GM13977 (cell line): ENCODE results near the gene MYBL2.

ENCODE experiments used
- DNase-seq: peaks from one replicate; pipeline ENCODE4 v3.0.0; 2012; ENCODE audit warnings: low spot score
- in situ Hi-C: fragments of 300-500 bp; cut with MboI; formaldehyde crosslinking; loops from one replicate; pipeline ENCODE4 v1.12.0; 2022; ENCODE audit warnings: low sequenced_read_pairs, low pct_unique_long_range_greater_than_20kb, mixed read lengths, inconsistent platforms; ENCODE audit not compliant: unreplicated experiment
- TF ChIP-seq, protein P1 (sequence below): IDR thresholded peaks from 2 replicates; pipeline ENCODE4 v1.5.1; 2012; ENCODE audit warnings: mild to moderate bottlenecking, control low read depth; ENCODE audit not compliant: insufficient read depth; ENCODE audit errors: extremely low read depth, missing control alignments

MYBL2 gene

DNA sequence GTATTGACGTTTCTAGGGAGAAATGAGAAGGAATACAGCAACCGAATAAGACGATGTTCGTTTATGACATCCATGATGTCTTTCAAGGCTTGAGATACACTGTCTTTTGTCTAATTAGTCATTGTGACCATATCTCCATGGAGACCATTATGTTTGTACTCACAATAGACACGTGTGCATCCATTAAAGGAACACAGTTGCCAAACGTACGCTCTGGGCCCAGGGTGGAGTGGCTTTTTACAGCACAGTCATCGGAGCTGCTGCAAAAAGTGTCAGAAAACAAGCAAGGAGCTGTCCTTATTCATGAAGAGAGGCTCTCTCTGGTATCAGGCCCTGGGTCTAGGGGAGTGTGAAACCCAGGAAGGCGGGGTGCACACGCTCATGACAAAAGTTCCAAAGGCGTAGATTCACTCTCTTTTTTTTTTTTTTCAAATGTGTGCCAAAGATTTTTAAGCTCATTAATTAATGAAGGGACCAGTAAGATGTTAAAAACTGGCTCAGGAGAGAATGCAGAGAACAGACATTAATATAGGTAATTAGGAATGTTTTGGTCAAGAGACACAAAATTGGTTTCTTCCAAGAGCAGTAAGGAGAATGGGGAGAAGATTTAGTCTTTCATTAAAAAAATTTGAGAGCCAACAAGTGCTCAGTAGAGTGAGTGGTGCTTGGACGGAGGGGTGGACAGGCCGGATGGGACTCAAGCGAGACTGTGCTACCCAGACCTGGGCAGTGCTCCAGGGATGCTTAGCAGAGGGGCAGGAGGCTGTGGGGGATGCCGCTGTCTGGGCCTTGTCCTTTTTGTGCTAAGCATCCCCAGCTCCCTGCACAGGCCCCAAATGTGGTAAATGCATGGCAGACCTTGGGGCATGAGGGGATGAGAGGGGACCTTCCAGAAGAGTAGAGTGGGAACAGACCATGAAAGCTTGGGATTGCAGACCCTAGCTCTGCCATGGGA, 94.7 kb downstream of the MYBL2 start:
- TF ChIP-seq, protein P1, sequence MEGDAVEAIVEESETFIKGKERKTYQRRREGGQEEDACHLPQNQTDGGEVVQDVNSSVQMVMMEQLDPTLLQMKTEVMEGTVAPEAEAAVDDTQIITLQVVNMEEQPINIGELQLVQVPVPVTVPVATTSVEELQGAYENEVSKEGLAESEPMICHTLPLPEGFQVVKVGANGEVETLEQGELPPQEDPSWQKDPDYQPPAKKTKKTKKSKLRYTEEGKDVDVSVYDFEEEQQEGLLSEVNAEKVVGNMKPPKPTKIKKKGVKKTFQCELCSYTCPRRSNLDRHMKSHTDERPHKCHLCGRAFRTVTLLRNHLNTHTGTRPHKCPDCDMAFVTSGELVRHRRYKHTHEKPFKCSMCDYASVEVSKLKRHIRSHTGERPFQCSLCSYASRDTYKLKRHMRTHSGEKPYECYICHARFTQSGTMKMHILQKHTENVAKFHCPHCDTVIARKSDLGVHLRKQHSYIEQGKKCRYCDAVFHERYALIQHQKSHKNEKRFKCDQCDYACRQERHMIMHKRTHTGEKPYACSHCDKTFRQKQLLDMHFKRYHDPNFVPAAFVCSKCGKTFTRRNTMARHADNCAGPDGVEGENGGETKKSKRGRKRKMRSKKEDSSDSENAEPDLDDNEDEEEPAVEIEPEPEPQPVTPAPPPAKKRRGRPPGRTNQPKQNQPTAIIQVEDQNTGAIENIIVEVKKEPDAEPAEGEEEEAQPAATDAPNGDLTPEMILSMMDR: no peak
- DNase-seq: no peak
- in situ Hi-C loops: no loop called here

DNA sequence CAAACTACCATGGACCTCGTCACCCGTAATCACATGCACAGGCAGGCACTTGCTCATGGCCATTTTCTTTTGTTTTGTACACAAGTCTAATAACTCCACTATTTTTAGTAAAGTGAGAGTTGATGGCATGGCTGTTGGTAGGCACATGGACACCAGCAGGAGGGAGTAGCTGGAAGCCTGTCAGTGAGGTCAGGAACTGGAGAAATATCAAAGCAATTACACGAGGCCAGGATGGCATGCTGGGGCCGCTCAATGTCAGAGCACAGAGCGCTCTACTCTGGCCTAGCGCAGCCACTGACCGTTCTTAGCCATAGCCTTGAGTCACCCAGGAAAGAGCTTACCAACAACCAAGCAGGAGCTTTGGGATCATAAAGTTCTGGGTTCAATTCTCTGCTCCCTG, 96.0 kb downstream of the MYBL2 start:
- in situ Hi-C loops: no loop called here
- TF ChIP-seq, protein P1: no peak
- no peak for DNase-seq

DNA sequence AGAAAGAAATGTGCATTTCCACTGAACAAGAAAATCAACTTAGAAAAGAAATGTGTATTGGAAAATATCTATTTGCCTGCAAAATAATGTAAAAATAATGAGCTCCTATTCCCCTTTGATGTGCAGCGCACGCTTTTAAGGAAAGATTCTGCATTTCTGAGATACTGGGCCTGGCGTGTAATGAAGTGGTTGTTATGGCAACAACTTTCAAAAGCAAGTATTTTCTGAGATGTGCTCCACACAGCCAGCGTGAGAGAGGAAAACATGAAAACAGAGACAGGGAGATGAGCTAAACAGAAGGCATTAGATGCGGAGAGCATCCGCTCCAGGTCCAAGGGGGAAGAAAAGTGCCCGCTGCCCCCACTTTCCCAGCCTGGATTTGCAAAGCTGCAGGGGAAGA, 99.0 kb downstream of the MYBL2 start:
- TF ChIP-seq, protein P1: no peak
- no peak for DNase-seq
- in situ Hi-C loops: no loop called here
